ENCODE results near the gene OTUD1. TPM values are rescaled to one million over a fixed set of nuclear protein-coding genes. Genes with fewer than 3 reads are reported as not detected.

The OTUD1 gene
- total and polyA plus RNA-seq, 2 donors (not counting 1 experiment from before 2014, with no cell fraction given), result 3.7 to 6.8 TPM

- no peaks in the 10 kb centered on the region for H4K20me1 ChIP-seq (ENCODE audit: control insufficient read depth, extremely low read depth, insufficient read depth, low read length)
- no peaks in the 10 kb centered on the region for H3K27me3 ChIP-seq (ENCODE audit: control insufficient read depth, insufficient read depth, low read length)
- no peaks in the 10 kb centered on the region for H3K79me2 ChIP-seq (ENCODE audit: control insufficient read depth, insufficient read depth, low read length)
- no peaks in the 10 kb centered on the region for H3K36me3 ChIP-seq (ENCODE audit: control insufficient read depth, insufficient read depth, low read length)
- H3K27ac ChIP-seq (ENCODE audit: insufficient read depth, low read length), result no peak overlapping the region
- H3K4me3 ChIP-seq (replicated peaks in 1 of 4; ENCODE audit: control extremely low read depth in 1 of 4, insufficient read depth in 1 of 4, low read depth in 3 of 4, low read length in 4 of 4), result no peak overlapping the region
- DNase-seq (ENCODE audit: low read depth in 2 of 2), result no peak
- TF ChIP-seq CTCF (conservative IDR thresholded peaks at IDR 0.05 in 1 of 2, IDR thresholded peaks at IDR 0.05 in 1 of 2; ENCODE audit: low read depth in 1 of 2, low read length in 2 of 2) (no peak), EZH2 (IDR thresholded peaks at IDR 0.05; ENCODE audit: low read length, missing control alignments) (no peak)
- no peak overlapping the region for H3K4me2 ChIP-seq (ENCODE audit: extremely low read depth, insufficient read depth, low read length)
- H3K9me3 ChIP-seq (ENCODE audit: control insufficient read depth, insufficient read depth, low read depth, low read length), result no peaks in the 10 kb centered on the region
- H2AFZ ChIP-seq (ENCODE audit: low read length), result no peak overlapping the region
- H3K9ac ChIP-seq (ENCODE audit: insufficient read depth, low read length), result no peak overlapping the region
- H3K4me1 ChIP-seq (ENCODE audit: control insufficient read depth, extremely low read depth, insufficient read depth, low read length), result no peaks in the 10 kb centered on the region
Measured at GRCh38 chr10:23474081-23474480, 35.2 kb downstream of the OTUD1 start.

- H2AFZ ChIP-seq (ENCODE audit: low read length), result no peak overlapping the region
- H3K4me3 ChIP-seq (replicated peaks in 1 of 4; ENCODE audit: control extremely low read depth in 1 of 4, insufficient read depth in 1 of 4, low read depth in 3 of 4, low read length in 4 of 4), result no peak overlapping the region
- TF ChIP-seq EZH2 (IDR thresholded peaks at IDR 0.05; ENCODE audit: low read length, missing control alignments), result no peak
- no peak for TF ChIP-seq CTCF (conservative IDR thresholded peaks at IDR 0.05 in 1 of 2, IDR thresholded peaks at IDR 0.05 in 1 of 2; ENCODE audit: low read depth in 1 of 2, low read length in 2 of 2)
- H3K79me2 ChIP-seq (ENCODE audit: control insufficient read depth, insufficient read depth, low read length), result no peaks in the 10 kb centered on the region
- H3K4me2 ChIP-seq (ENCODE audit: extremely low read depth, insufficient read depth, low read length), result no peak overlapping the region
- H3K9ac ChIP-seq (ENCODE audit: insufficient read depth, low read length), result no peak overlapping the region
- H3K4me1 ChIP-seq (ENCODE audit: control insufficient read depth, extremely low read depth, insufficient read depth, low read length), result no peaks in the 10 kb centered on the region
- H3K27me3 ChIP-seq (ENCODE audit: control insufficient read depth, insufficient read depth, low read length), result no peaks in the 10 kb centered on the region
- DNase-seq (ENCODE audit: low read depth in 2 of 2), result no peak
- H4K20me1 ChIP-seq (ENCODE audit: control insufficient read depth, extremely low read depth, insufficient read depth, low read length), result no peaks in the 10 kb centered on the region
- no peaks in the 10 kb centered on the region for H3K9me3 ChIP-seq (ENCODE audit: control insufficient read depth, insufficient read depth, low read depth, low read length)
- H3K36me3 ChIP-seq (ENCODE audit: control insufficient read depth, insufficient read depth, low read length), result no peaks in the 10 kb centered on the region
- H3K27ac ChIP-seq (ENCODE audit: insufficient read depth, low read length), result no peak overlapping the region
Measured at GRCh38 chr10:23474626-23475025, 35.8 kb downstream of the OTUD1 start.

- Histone ChIP-seq H3K9ac (ENCODE audit: insufficient read depth, low read length) (no peak overlapping the region), H3K36me3 (ENCODE audit: control insufficient read depth, insufficient read depth, low read length) (no peaks in the 10 kb centered on the region), H3K4me2 (ENCODE audit: extremely low read depth, insufficient read depth, low read length) (no peak overlapping the region), H2AFZ (ENCODE audit: low read length) (no peak overlapping the region), H3K4me3 (replicated peaks in 1 of 4; ENCODE audit: control extremely low read depth in 1 of 4, insufficient read depth in 1 of 4, low read depth in 3 of 4, low read length in 4 of 4) (no peak overlapping the region), H3K4me1 (ENCODE audit: control insufficient read depth, extremely low read depth, insufficient read depth, low read length) (no peaks in the 10 kb centered on the region), H4K20me1 (ENCODE audit: control insufficient read depth, extremely low read depth, insufficient read depth, low read length) (no peaks in the 10 kb centered on the region), H3K9me3 (ENCODE audit: control insufficient read depth, insufficient read depth, low read depth, low read length) (no peaks in the 10 kb centered on the region), H3K79me2 (ENCODE audit: control insufficient read depth, insufficient read depth, low read length) (no peaks in the 10 kb centered on the region), H3K27me3 (ENCODE audit: control insufficient read depth, insufficient read depth, low read length) (no peaks in the 10 kb centered on the region), H3K27ac (ENCODE audit: insufficient read depth, low read length) (no peak overlapping the region)
- TF ChIP-seq CTCF (conservative IDR thresholded peaks at IDR 0.05 in 1 of 2, IDR thresholded peaks at IDR 0.05 in 1 of 2; ENCODE audit: low read depth in 1 of 2, low read length in 2 of 2) (no peak), EZH2 (IDR thresholded peaks at IDR 0.05; ENCODE audit: low read length, missing control alignments) (no peak)
- no peak for DNase-seq (ENCODE audit: low read depth in 2 of 2)
Measured at GRCh38 chr10:23478570-23478969, 39.7 kb downstream of the OTUD1 start.

Data from fibroblast of lung (primary cell).